ENCODE data around the gene TRPT1. TPM values are rescaled to one million over a fixed set of nuclear protein-coding genes. Genes with fewer than 3 reads are reported as not detected.

Gene TRPT1
- total RNA-seq, 5 donors from 2014 or later (not counting 1 experiment from before 2014, with no cell fraction given): 16.1 to 48.3 (median 40.2) TPM

GRCh38 chr11:64258946-64259532 lies 33.1 kb upstream of the TRPT1 start:
- ChIA-PET CTCF (interaction anchor here in 1 of 2 donors (0.5 kb wide), 1 partner anchor 61 kb away, joined by 3 read pairs; no protein-coding TSS in a partner anchor), POLR2A (interaction anchor here in 1 of 2 donors (0.5 kb wide), 1 partner anchor 14 kb away, joined by 3 read pairs; no protein-coding TSS in a partner anchor)
- Mint-ChIP-seq H3K27ac (no peak overlapping the region), H3K4me3 (no peak overlapping the region), H3K36me3 (peaks cover 14% of the 10 kb centered on the region), H3K27me3 (no peaks in the 10 kb centered on the region), H3K4me1 (peaks cover 0 to 9% (median 0%) of the 10 kb centered on the region in 3 donors), H3K9me3 (no peaks in the 10 kb centered on the region)
- Histone ChIP-seq H3K27me3 (replicated peaks in 1 of 2; ENCODE audit: control insufficient read depth in 2 of 2, extremely low read depth in 1 of 2, insufficient read depth in 2 of 2, low read length in 1 of 2) (no peaks in the 10 kb centered on the region), H3K27ac (ENCODE audit: low read length) (no peak overlapping the region), H3K36me3 (ENCODE audit: control insufficient read depth in 2 of 2, extremely low read depth in 1 of 2, insufficient read depth in 1 of 2, low read length in 1 of 2) (peaks cover 6 to 7% of the 10 kb centered on the region in 2 donors), H3K4me3 (ENCODE audit: control insufficient read depth in 1 of 2, extremely low read depth in 1 of 2, low read length in 1 of 2) (no peak overlapping the region), H3K9me3 (no peaks in the 10 kb centered on the region), H3K4me1 (ENCODE audit: control insufficient read depth in 1 of 2, extremely low read depth in 1 of 2, insufficient read depth in 2 of 2, low read length in 2 of 2) (peaks cover 0 to 7% of the 10 kb centered on the region in 2 experiments)
- 91% methylated on average over 31 of the region's 32 CpGs for WGBS (ENCODE audit: insufficient coverage)
- DNase-seq (no peak), ATAC-seq (replicated peaks in 1 of 4) (no peak)

GRCh38 chr11:64258356-64258755 lies 32.4 kb upstream of the TRPT1 start:
- no peaks in the 10 kb centered on the region for H3K27me3 Mint-ChIP-seq
- 94% methylated on average over 24 of the region's 24 CpGs for WGBS (ENCODE audit: insufficient coverage)
- CTCF ChIA-PET: interaction anchor here in 1 of 2 donors (0.7 kb wide), 1 partner anchor 10 kb away, joined by 3 read pairs; no protein-coding TSS in a partner anchor

GRCh38 chr11:64256300-64256699 lies 30.3 kb upstream of the TRPT1 start:
- Histone ChIP-seq H3K36me3 (ENCODE audit: control insufficient read depth in 2 of 2, extremely low read depth in 1 of 2, insufficient read depth in 1 of 2, low read length in 1 of 2) (peaks cover 6 to 7% of the 10 kb centered on the region in 2 donors), H3K9me3 (no peaks in the 10 kb centered on the region), H3K4me3 (ENCODE audit: control insufficient read depth in 1 of 2, extremely low read depth in 1 of 2, low read length in 1 of 2) (no peak overlapping the region), H3K4me1 (ENCODE audit: control insufficient read depth in 1 of 2, extremely low read depth in 1 of 2, insufficient read depth in 2 of 2, low read length in 2 of 2) (peaks cover 2 to 23% of the 10 kb centered on the region in 2 experiments), H3K27me3 (replicated peaks in 1 of 2; ENCODE audit: control insufficient read depth in 2 of 2, extremely low read depth in 1 of 2, insufficient read depth in 2 of 2, low read length in 1 of 2) (peaks cover 0 to 9% of the 10 kb centered on the region in 2 experiments), H3K27ac (ENCODE audit: low read length) (no peak overlapping the region)
- POLR2A ChIA-PET: no interaction called here
- no peak for DNase-seq
- H3K4me3 Mint-ChIP-seq: no peak overlapping the region
- no peaks in the 10 kb centered on the region for H3K27me3 Mint-ChIP-seq
- H3K36me3 Mint-ChIP-seq: peaks cover 12% of the 10 kb centered on the region
- H3K27ac Mint-ChIP-seq: no peak overlapping the region
- no peak for ATAC-seq (replicated peaks in 1 of 4)
- CTCF ChIA-PET: interaction anchor here in 1 of 2 donors (0.5 kb wide), 1 partner anchor 277 kb away, joined by 4 read pairs; no protein-coding TSS in a partner anchor
- H3K9me3 Mint-ChIP-seq: no peaks in the 10 kb centered on the region
- 98% methylated on average over 10 of the region's 15 CpGs for WGBS (ENCODE audit: insufficient coverage)
- H3K4me1 Mint-ChIP-seq: peaks cover 7 to 14% (median 9%) of the 10 kb centered on the region in 3 donors

More at GRCh38 chr11:64258356-64258755, 32.4 kb upstream of the TRPT1 start:
- Histone ChIP-seq H3K9me3 (no peaks in the 10 kb centered on the region), H3K27me3 (replicated peaks in 1 of 2; ENCODE audit: control insufficient read depth in 2 of 2, extremely low read depth in 1 of 2, insufficient read depth in 2 of 2, low read length in 1 of 2) (no peaks in the 10 kb centered on the region), H3K4me3 (ENCODE audit: control insufficient read depth in 1 of 2, extremely low read depth in 1 of 2, low read length in 1 of 2) (no peak overlapping the region), H3K36me3 (ENCODE audit: control insufficient read depth in 2 of 2, extremely low read depth in 1 of 2, insufficient read depth in 1 of 2, low read length in 1 of 2) (peaks cover 6 to 7% of the 10 kb centered on the region in 2 donors), H3K4me1 (ENCODE audit: control insufficient read depth in 1 of 2, extremely low read depth in 1 of 2, insufficient read depth in 2 of 2, low read length in 2 of 2) (peaks cover 0 to 7% of the 10 kb centered on the region in 2 experiments), H3K27ac (ENCODE audit: low read length) (no peak overlapping the region)
- Mint-ChIP-seq H3K36me3 (peaks cover 14% of the 10 kb centered on the region), H3K4me1 (peaks cover 0 to 9% (median under 1%) of the 10 kb centered on the region in 3 donors), H3K9me3 (no peaks in the 10 kb centered on the region), H3K27ac (no peak overlapping the region), H3K4me3 (no peak overlapping the region)
- POLR2A ChIA-PET: interaction anchor here in 1 of 2 donors (0.5 to 0.6 kb wide), 2 partner anchors 13 to 1585 kb away, joined by 3 to 4 read pairs; no protein-coding TSS in a partner anchor
- ATAC-seq (replicated peaks in 1 of 4): no peak
- DNase-seq: no peak

GRCh38 chr11:64255135-64256128 lies 29.4 kb upstream of the TRPT1 start:
- no peak for ATAC-seq (replicated peaks in 1 of 4)
- Mint-ChIP-seq H3K4me1 (peaks cover 7 to 19% (median 12%) of the 10 kb centered on the region in 3 donors), H3K9me3 (no peaks in the 10 kb centered on the region), H3K36me3 (peaks cover 12% of the 10 kb centered on the region), H3K4me3 (no peak overlapping the region), H3K27ac (no peak overlapping the region), H3K27me3 (no peaks in the 10 kb centered on the region)
- no peak overlapping the region for H3K27ac ChIP-seq (ENCODE audit: low read length)
- CTCF ChIA-PET: interaction anchor here in 1 of 2 donors (0.5 kb wide), 1 partner anchor 276 kb away, joined by 4 read pairs; no protein-coding TSS in a partner anchor
- 96% methylated on average over 16 of the region's 35 CpGs for WGBS (ENCODE audit: insufficient coverage)
- H3K36me3 ChIP-seq (ENCODE audit: control insufficient read depth in 2 of 2, extremely low read depth in 1 of 2, insufficient read depth in 1 of 2, low read length in 1 of 2): peaks cover 6 to 7% of the 10 kb centered on the region in 2 donors
- peaks cover 5 to 31% of the 10 kb centered on the region in 2 experiments for H3K4me1 ChIP-seq (ENCODE audit: control insufficient read depth in 1 of 2, extremely low read depth in 1 of 2, insufficient read depth in 2 of 2, low read length in 2 of 2)
- DNase-seq: no peak
- H3K4me3 ChIP-seq (ENCODE audit: control insufficient read depth in 1 of 2, extremely low read depth in 1 of 2, low read length in 1 of 2): no peak overlapping the region
- no peaks in the 10 kb centered on the region for H3K9me3 ChIP-seq
- POLR2A ChIA-PET: no interaction called here
- peaks cover 0 to 16% of the 10 kb centered on the region in 2 experiments for H3K27me3 ChIP-seq (replicated peaks in 1 of 2; ENCODE audit: control insufficient read depth in 2 of 2, extremely low read depth in 1 of 2, insufficient read depth in 2 of 2, low read length in 1 of 2)

- WGBS (ENCODE audit: insufficient coverage): 100% methylated on average over 5 of the region's 7 CpGs
- H3K4me1 ChIP-seq (ENCODE audit: control insufficient read depth in 1 of 2, extremely low read depth in 1 of 2, insufficient read depth in 2 of 2, low read length in 2 of 2): peaks cover 5 to 33% of the 10 kb centered on the region in 2 experiments
- no peak overlapping the region for H3K27ac ChIP-seq (ENCODE audit: low read length)
- no peaks in the 10 kb centered on the region for H3K9me3 ChIP-seq
- Mint-ChIP-seq H3K36me3 (peaks cover 5% of the 10 kb centered on the region), H3K27me3 (no peaks in the 10 kb centered on the region), H3K4me1 (peaks cover 7 to 17% (median 16%) of the 10 kb centered on the region in 3 donors), H3K27ac (no peak overlapping the region), H3K4me3 (no peak overlapping the region), H3K9me3 (no peaks in the 10 kb centered on the region)
- H3K27me3 ChIP-seq (replicated peaks in 1 of 2; ENCODE audit: control insufficient read depth in 2 of 2, extremely low read depth in 1 of 2, insufficient read depth in 2 of 2, low read length in 1 of 2): peaks cover 0 to 17% of the 10 kb centered on the region in 2 experiments
- no peak for ATAC-seq (replicated peaks in 1 of 4)
- POLR2A ChIA-PET: no interaction called here
- peaks cover 6 to 7% of the 10 kb centered on the region in 2 donors for H3K36me3 ChIP-seq (ENCODE audit: control insufficient read depth in 2 of 2, extremely low read depth in 1 of 2, insufficient read depth in 1 of 2, low read length in 1 of 2)
- CTCF ChIA-PET: no interaction called here
- H3K4me3 ChIP-seq (ENCODE audit: control insufficient read depth in 1 of 2, extremely low read depth in 1 of 2, low read length in 1 of 2): no peak overlapping the region
- DNase-seq: no peak
These were observed 28.3 kb upstream of the TRPT1 start for GRCh38 chr11:64254326-64254725.

GRCh38 chr11:64253481-64253880 lies 27.5 kb upstream of the TRPT1 start:
- H3K9me3 Mint-ChIP-seq: no peaks in the 10 kb centered on the region
- WGBS (ENCODE audit: insufficient coverage): 79% methylated on average over 4 of the region's 5 CpGs
- Histone ChIP-seq H3K36me3 (ENCODE audit: control insufficient read depth in 2 of 2, extremely low read depth in 1 of 2, insufficient read depth in 1 of 2, low read length in 1 of 2) (peaks cover 2 to 6% of the 10 kb centered on the region in 2 donors), H3K4me3 (ENCODE audit: control insufficient read depth in 1 of 2, extremely low read depth in 1 of 2, low read length in 1 of 2) (no peak overlapping the region), H3K9me3 (no peaks in the 10 kb centered on the region), H3K4me1 (ENCODE audit: control insufficient read depth in 1 of 2, extremely low read depth in 1 of 2, insufficient read depth in 2 of 2, low read length in 2 of 2) (peaks cover 5 to 30% of the 10 kb centered on the region in 2 experiments), H3K27me3 (replicated peaks in 1 of 2; ENCODE audit: control insufficient read depth in 2 of 2, extremely low read depth in 1 of 2, insufficient read depth in 2 of 2, low read length in 1 of 2) (peaks cover 0 to 17% of the 10 kb centered on the region in 2 experiments), H3K27ac (ENCODE audit: low read length) (no peak overlapping the region)
- peaks cover 7 to 16% (median 16%) of the 10 kb centered on the region in 3 donors for H3K4me1 Mint-ChIP-seq
- no peak for ATAC-seq (replicated peaks in 1 of 4)
- DNase-seq: no peak
- ChIA-PET CTCF (no interaction called here), POLR2A (no interaction called here)
- H3K4me3 Mint-ChIP-seq: peak overlapping the region in 1 of 3 donors; percentile 89
- no peaks in the 10 kb centered on the region for H3K27me3 Mint-ChIP-seq
- H3K36me3 Mint-ChIP-seq: peaks cover 3% of the 10 kb centered on the region
- H3K27ac Mint-ChIP-seq: no peak overlapping the region
